Fibroblast of the aortic adventitia (primary cell): Measurements from ENCODE around the gene OR10H2. TPM values are rescaled to one million over a fixed set of nuclear protein-coding genes. Genes with fewer than 3 reads are reported as not detected.

ENCODE experiments used
- DNase-seq: peaks from one replicate; pipeline ENCODE4 v3.0.0-alpha.2; 2010; ENCODE audit warnings: low read depth
- H3K4me3 ChIP-seq: 2 replicates; pipeline ENCODE4 v1.5.1; 2011; ENCODE audit warnings: low read depth, mild to moderate bottlenecking, control low read depth, low read length, moderate library complexity
- total RNA-seq: library from RNA; depleted of rRNA; stranded (reverse); fragments of >200 nt; gene quantifications from 2 replicates; pipeline ENCODE4 v1.2.3, GENCODE V29; 2012; ENCODE audit warnings: low replicate concordance
- TF ChIP-seq, protein P1 (sequence below): IDR thresholded peaks from 2 replicates; pipeline ENCODE4 v1.5.1; 2011; ENCODE audit warnings: mild to moderate bottlenecking, low read length, control low read depth, inconsistent platforms; ENCODE audit not compliant: insufficient read depth

Gene OR10H2
- total RNA-seq, 1 donor = not detected

DNA sequence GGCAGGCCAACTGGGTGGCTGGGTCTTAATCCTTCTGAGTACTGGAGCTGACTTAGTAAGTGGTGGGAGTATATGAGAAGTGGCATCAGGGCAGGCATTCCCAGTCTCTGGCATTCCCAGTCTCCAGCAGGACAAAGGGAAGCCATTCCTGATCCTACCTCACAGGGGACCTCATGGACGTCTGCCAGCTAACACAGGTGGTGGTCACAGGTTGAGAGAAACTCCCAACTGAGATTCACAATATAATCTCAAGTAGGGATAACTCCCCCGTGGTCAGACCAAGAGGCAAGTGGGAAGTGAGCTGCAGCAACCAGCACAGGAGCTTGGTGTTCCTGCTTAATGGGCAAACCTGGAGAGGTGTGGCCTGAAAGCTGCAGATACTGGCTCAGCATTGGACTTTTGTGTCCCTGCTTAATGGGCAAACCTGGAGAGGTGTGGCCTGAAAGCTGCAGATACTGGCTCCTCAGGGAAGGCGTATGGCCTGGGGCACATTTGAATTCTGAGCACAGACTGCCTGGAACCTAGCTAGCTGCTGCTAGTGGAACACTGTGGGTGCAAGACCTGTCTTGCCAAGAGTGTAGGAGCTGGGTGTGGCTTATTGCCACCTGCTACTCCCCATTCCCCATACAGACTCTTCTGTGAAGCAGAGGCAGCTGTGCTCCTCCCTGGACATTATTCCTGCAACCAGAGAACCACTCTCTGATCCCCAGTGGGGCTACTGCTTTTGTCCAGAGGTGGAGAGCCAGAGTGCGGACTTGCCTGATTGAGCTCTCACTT lies 25.9 kb upstream of the OR10H2 start:
- no peak overlapping the region for H3K4me3 ChIP-seq
- no peak for DNase-seq
- TF ChIP-seq, protein P1, sequence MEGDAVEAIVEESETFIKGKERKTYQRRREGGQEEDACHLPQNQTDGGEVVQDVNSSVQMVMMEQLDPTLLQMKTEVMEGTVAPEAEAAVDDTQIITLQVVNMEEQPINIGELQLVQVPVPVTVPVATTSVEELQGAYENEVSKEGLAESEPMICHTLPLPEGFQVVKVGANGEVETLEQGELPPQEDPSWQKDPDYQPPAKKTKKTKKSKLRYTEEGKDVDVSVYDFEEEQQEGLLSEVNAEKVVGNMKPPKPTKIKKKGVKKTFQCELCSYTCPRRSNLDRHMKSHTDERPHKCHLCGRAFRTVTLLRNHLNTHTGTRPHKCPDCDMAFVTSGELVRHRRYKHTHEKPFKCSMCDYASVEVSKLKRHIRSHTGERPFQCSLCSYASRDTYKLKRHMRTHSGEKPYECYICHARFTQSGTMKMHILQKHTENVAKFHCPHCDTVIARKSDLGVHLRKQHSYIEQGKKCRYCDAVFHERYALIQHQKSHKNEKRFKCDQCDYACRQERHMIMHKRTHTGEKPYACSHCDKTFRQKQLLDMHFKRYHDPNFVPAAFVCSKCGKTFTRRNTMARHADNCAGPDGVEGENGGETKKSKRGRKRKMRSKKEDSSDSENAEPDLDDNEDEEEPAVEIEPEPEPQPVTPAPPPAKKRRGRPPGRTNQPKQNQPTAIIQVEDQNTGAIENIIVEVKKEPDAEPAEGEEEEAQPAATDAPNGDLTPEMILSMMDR = no peak

DNA sequence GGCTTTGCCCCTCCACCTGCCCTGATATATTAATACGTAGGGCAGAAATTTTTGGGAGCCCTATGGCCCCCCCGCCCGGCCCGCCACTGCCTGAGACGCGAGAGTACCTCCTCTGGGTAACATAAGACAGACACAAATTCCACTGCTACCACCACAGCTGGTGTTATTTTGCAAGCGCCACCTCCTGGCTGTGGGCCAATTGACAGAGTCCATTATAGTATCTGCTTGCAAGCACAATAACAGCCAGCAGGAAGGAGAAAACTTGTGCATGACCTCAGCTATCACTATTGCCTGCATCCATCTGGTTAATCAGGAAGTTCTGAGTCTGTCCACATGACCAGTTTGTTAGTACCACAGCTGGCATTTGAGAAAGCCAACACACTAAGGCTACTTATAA lies 25.3 kb upstream of the OR10H2 start:
- peak; percentile 7 for DNase-seq
- H3K4me3 ChIP-seq = no peak overlapping the region
- TF ChIP-seq, protein P1 = no peak

DNA sequence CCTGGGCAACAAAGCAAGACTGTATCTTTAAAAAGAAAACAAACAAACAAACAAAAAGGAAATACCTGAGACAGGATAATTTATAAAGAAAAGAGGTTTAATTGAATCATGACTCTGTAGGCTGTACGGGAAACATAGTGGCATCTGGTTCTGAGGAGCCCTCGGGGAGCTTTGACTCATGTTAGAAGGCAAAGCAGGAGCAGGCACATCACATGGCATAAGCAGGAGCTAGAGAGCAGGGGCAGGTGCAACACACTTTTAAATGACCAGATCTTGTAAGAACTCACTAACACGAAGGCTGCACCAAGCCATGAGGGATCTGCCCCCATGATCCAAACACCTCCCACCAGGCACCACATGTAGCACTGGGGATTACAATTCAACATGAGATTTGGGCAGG lies 13.2 kb upstream of the OR10H2 start:
- no peak for DNase-seq
- H3K4me3 ChIP-seq = no peak overlapping the region
- TF ChIP-seq, protein P1 = no peak

DNA sequence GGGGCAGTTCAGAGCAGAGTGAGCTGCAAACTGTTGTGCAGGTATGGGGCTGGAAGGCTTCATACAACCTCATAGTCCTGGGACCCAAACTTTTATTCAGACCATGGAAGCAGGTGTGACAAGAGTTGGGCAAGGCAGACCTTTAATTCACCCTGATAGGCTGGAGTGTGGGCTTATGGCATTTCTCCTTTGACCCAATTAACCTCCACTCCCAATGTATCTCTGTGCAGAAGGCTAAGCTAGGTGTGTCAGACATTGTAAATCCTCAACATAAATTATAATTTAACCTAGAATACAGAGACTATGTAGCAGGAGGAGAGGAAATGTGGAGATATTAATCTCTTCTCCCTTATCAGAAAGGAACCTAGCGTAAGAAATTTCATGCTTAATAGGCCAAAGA lies 12.2 kb upstream of the OR10H2 start:
- DNase-seq = no peak

DNA sequence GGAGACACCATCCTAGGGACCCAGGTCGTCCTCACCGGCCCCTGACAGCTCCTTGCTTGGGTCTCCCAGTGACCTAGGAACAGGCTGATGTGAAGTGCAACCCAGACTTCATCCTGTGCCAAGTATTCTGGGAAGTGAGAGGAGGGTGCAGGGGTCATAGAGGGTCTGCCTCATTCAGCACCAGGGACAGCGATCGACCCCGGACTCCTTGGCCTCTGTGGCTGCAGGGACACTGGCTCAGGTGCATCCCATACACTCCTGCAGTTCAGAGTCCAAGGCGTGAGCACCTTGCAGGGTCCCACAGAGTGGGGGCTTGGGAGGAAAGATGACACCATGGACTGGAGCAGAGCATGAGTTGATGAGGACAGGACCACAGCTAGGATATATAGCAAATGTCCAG lies 10.0 kb upstream of the OR10H2 start:
- TF ChIP-seq, protein P1 = no peak
- H3K4me3 ChIP-seq = no peak overlapping the region

More for the DNA sequence above, 12.2 kb upstream of the OR10H2 start:
- TF ChIP-seq, protein P1 = no peak
- no peak overlapping the region for H3K4me3 ChIP-seq

DNA sequence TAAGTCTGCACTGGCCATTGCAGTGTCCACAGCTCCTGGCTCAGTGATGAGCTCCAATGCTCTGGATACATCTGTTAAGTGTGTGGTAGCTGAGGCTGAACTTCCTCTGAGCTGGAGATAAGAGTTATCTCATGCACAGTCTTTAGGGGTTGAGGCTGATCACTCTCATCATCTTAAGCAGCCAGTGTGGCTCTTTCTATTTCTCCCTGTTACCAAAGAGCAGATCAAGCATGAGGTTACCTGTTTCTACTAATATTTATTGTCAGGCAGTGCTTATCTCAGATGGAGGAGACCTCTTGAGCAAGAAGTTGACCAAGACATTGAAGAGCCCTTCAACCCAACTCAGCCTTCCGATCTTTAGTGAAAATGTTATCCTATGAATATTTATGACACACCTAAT lies 6.6 kb upstream of the OR10H2 start:
- TF ChIP-seq, protein P1 = no peak
- no peak for DNase-seq
- H3K4me3 ChIP-seq = no peak overlapping the region

More for the DNA sequence above, 10.0 kb upstream of the OR10H2 start:
- DNase-seq = no peak

DNA sequence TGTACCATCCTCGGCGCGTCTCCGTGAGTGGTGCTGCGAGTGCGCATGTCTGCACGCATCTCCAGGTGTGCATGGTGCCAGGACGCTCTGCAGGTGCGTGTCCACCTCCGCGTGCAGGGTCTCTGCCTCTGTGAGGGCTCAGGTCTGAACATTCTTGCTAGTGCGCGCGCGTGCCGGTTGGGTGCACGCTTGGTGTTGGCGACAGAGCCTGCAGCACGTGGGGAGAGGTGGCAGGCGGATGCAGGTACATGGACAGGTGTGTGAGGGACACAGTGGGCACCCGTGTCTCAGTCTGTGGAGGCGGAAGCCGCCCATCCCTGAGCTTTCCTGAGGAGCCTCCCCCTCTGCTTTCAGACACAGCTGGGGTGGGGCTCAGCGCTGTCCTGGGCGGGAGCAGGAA lies 4.9 kb upstream of the OR10H2 start:
- DNase-seq = no peak
- TF ChIP-seq, protein P1 = no peak
- H3K4me3 ChIP-seq = no peak overlapping the region
